Coronary artery (tissue), 2 donors: ENCODE data around the gene PFKL.

Experiments
- DNase-seq: peaks from one replicate; pipeline ENCODE4 v3.0.0-alpha.2; 2017; ENCODE audit warnings: low spot score
- H3K27ac ChIP-seq, 2 donors: fragments of 200-600 bp; sonication (generic); one replicate each; pipeline ENCODE4 v1.5.1; 2016 to 2019
- H3K4me3 ChIP-seq: fragments of 200-600 bp; sonication (generic); 2 replicates; pipeline ENCODE4 v1.5.1; 2016; ENCODE audit warnings: mild to moderate bottlenecking, moderate library complexity
- TF ChIP-seq, protein P1 (sequence below): fragments of 200-600 bp; sonication (generic); IDR thresholded peaks from one replicate; pipeline ENCODE4 v1.5.1; 2019; ENCODE audit warnings: antibody characterized with exemption

The PFKL gene

DNA sequence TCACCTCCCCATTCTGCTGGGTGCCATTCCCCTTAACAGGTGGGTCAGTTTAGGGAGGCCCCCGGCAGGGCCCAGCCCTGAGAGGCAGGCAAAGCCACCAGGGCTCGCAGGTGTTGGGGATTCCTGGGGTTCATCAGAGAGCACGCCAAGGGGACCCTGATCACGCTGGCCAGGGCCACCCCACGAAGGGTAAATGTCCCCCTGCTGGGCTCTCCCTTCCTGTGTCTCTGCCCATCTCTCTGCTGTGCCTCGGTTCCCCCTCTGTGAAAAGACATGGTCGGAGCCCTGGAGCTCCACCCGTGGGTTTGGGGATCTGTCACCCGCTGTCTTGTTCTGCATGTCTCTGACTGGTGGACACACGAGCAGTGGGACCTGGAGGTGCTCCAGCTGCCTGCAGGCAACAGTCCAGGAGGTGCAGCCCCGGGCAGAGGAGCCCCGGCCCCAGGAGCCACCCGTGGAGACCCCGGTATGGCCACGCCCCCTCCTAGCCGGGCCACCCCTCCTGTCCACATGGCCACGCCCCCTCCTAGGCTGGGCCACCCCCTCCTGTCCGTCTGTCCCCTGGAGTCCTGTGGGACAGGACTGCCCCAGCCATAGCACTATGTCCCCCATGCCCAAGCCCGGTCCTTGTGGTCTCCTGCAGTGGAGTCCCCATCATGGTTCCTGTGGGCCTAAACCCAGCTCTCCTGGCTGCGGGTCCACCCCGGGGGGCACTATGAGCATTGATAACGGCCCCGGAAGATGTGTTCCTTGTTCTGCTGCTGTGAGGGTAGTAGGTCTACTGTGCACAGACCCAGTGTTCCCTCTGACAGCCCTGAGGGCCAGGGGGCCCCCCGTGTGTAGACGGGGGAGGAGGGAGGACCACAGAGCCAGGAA lies 7.7 kb upstream of the PFKL start:
- no peak for DNase-seq
- Histone ChIP-seq H3K27ac (no peak overlapping the region), H3K4me3 (no peak overlapping the region)
- TF ChIP-seq, protein P1, sequence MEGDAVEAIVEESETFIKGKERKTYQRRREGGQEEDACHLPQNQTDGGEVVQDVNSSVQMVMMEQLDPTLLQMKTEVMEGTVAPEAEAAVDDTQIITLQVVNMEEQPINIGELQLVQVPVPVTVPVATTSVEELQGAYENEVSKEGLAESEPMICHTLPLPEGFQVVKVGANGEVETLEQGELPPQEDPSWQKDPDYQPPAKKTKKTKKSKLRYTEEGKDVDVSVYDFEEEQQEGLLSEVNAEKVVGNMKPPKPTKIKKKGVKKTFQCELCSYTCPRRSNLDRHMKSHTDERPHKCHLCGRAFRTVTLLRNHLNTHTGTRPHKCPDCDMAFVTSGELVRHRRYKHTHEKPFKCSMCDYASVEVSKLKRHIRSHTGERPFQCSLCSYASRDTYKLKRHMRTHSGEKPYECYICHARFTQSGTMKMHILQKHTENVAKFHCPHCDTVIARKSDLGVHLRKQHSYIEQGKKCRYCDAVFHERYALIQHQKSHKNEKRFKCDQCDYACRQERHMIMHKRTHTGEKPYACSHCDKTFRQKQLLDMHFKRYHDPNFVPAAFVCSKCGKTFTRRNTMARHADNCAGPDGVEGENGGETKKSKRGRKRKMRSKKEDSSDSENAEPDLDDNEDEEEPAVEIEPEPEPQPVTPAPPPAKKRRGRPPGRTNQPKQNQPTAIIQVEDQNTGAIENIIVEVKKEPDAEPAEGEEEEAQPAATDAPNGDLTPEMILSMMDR, result no peak

DNA sequence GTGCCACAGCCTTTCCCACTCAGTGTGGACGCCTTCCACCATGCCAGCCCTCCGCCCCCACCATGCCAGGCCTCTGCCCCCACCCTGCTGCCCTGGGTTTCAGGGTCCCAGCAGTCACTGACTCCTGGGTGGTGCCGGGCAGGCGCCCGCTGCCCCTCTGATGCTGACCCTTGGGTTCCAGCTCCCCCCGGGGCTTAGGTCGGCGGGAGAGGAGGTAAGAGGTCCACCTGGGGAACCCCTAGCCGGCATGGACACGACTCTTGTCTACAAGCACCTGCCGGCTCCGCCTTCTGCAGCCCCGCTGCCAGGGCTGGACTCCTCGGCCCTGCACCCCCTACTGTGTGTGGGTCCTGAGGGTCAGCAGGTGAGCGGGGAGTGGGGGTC lies 7.0 kb upstream of the PFKL start:
- Histone ChIP-seq H3K4me3 (no peak overlapping the region), H3K27ac (no peak overlapping the region)
- TF ChIP-seq, protein P1, result no peak
- DNase-seq, result no peak

DNA sequence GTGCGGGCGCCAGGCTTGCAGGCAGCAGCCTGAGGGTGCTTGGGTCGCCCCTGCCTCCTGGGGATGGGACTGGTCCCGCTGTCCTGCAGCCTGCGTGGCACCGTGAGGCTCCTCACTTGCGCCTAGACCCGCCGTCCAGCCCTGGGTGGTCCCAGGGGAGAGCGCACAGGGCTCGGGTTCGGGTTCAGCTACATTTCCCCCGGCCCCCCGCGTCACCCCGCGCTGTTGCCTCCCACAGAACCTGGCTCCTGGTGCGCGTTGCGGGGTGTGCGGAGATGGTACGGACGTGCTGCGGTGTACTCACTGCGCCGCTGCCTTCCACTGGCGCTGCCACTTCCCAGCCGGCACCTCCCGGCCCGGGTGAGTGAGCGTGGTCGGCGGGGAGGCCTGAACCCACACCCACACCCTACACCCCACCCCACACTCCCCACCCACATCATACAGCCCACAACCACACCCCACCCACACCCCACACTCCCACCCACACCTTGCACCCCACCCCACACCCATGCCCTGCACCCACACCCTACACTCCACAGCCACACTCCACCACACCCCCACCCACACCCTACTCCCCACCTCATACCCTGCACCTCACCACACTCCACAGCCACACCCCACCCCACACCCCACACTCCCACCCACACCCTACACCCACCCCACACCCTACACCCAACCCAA lies 6.2 kb upstream of the PFKL start:
- DNase-seq, result no peak
- Histone ChIP-seq H3K27ac (no peak overlapping the region), H3K4me3 (no peak overlapping the region)
- TF ChIP-seq, protein P1, result no peak

DNA sequence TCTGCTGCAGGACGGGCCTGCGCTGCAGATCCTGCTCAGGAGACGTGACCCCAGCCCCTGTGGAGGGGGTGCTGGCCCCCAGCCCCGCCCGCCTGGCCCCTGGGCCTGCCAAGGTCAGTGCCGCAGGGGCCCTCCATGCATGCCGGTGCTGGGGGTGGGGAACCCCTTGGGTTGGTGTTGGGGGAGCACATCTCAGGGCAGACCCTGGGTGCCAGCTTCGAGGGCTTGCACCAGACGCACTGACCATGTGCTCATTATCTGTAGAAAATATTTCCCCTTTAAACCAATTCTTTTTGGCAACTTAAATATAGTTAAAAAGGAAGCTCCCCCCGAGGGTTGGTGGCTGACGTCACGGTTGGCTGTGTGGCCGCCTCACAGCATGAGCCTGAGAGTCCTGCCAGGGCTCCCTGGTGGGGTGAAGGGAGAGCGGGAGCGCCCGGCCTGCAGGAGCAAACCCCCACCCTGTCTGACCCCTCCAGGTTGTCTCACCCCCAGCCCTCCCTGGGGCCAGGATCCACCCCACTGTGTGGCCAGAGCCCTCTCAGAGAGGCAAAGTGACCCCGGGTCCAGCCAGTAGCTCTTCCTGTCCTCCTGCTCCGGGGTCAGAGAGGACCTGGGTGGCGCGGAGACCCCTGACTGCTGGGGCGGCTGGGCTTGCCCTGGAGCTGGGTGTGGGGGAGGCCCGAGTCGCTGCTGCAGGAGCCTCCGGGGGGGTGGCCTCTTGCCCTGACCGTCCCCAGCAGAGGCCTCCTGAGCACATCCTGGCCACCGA lies 5.3 kb upstream of the PFKL start:
- DNase-seq, result no peak
- Histone ChIP-seq H3K27ac (no peak overlapping the region), H3K4me3 (no peak overlapping the region)
- TF ChIP-seq, protein P1, result no peak

DNA sequence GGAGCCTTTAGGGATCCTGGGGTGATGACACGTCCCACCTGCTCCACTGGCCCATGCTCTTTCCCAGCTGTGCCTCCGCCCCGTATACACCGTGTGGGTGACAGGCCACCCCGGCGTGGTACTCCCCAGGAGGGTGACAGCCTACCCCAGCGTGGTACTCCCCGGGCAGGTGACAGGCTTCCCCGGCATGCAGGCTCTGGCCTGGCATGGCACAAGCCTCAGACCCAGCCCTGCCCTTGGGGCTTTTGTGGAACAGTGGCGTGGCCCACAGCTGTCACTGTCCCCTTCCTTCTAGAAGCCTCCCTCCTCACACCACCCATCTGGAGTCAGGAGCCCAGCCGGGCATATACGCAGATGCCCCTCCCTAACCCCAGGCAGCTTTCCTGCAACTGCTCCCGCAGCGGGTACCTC lies 4.7 kb upstream of the PFKL start:
- TF ChIP-seq, protein P1, result no peak
- Histone ChIP-seq H3K4me3 (no peak overlapping the region), H3K27ac (no peak overlapping the region)
- DNase-seq, result no peak

DNA sequence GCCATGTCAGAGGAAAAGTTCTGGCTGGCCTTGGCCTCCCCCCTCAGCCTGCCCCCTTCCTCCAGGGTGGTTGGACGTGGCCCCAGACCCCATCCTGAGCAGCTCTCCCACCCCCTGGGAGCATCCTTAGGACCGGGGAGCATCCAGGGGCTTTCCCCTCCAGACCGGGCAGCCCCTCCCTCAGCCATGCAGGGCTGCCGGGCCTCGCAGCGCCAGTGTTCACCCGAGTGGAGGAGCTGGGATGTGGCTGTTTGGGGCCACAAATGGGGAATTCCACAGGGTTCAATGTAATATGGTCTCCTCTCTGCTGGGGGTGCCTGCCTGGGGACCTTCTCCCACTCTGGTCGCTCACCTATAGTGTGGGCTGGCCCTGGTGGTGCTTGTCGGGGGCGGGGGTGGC lies 4.2 kb upstream of the PFKL start:
- TF ChIP-seq, protein P1, result no peak
- no peak overlapping the region for H3K27ac ChIP-seq
- DNase-seq, result no peak
- no peak overlapping the region for H3K4me3 ChIP-seq
